ENCODE results near the gene TSPEAR.

The TSPEAR gene

DNA sequence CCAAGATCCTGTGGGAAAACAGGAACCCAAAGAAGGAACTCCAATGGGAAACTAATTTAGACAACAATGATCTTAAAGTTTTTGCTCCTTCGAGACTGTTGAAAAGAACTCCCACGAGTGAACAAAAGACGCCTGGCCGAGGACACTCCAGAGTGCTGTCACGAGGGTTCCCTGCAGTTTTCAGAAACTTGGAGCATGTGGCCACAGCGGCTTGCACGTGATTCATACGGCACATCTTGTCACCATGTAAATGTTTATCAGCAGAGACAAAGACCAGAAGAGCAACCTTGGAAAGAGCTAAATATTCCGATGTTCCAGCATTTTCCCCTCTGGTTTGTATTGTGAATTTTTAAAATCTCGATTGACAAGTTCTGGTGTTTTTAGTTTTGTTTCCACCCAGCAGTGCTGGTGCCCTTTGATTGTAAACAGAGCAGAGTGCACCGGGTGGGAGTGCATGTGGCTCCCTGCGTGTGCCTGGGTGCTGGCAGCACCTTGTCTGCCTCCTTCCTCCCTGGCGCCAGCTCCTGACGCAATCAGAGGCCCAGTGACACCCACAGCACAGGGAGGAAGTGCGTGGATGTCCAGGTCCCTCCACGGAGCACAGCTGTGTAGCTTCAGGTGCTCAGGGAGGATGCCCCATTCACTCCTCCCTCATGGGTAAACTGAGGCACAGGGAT lies 233.1 kb downstream of the TSPEAR start:
- no peak for DNase-seq

DNA sequence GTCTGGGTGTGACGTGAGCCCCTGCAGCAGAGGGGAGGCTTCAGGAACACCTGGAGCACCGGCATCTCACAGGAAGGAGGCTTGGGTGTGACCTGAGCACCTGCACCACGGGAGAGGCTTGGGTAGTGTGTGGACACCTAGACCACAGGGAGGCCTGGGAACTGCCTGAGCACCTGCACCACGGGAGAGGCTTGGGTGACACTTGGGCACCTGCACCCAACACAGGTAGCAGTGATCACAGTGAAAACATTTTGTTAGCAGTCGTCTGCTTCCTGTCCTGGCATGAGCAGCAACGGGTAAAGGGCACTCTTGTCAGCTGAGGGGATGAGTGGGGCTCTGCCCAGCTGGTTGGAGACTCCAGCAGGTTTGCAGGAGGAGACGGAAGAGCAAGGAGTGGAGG lies 233.7 kb downstream of the TSPEAR start:
- no peak for DNase-seq

DNA sequence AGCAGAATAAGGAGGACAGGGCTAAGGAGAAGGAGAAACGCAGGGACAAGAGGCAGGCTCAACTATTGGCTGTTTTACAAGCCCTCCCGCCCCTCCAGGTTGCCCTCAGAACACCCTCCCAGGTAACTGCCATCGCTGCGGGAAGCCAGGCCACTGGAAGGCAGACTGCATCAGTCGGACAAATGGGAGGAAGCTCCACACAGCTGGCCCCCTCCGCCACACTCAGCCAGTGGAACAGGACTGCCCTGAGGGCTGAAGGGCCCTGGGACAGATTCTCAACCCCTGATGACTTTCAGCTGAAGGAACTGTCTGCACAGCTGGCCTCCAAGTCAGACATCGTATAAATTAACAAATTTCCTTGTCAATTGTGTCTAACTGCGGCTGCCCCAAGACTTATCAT lies 234.2 kb downstream of the TSPEAR start:
- no peak for DNase-seq

DNA sequence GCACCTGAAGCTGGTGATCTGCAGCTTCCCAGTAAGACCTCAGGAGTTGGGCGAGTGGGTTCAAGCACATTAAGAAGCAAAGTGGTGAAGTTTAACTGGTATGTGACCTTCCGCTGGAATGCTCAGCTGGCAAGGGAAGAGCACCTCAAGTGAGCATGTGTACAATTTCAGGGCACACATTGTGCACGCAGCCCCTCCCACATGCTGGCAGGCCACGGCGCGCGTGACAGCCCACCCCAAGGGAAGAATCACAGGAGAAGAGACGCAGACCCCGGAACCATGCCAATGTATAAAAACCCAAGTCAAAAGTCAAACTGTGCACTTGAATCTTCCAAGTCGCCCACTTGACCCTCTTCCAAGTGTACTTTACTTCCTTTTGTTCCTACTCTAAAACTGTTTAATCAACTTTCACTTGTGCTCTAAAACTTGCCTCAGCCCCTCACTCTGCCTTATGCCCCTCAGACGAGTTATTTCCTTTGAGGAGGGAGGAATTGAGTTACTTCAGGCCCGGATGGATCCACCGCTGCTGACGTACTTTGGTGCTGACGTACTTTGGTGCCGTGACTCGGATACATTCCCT lies 236.0 kb downstream of the TSPEAR start:
- DNase-seq = no peak

DNA sequence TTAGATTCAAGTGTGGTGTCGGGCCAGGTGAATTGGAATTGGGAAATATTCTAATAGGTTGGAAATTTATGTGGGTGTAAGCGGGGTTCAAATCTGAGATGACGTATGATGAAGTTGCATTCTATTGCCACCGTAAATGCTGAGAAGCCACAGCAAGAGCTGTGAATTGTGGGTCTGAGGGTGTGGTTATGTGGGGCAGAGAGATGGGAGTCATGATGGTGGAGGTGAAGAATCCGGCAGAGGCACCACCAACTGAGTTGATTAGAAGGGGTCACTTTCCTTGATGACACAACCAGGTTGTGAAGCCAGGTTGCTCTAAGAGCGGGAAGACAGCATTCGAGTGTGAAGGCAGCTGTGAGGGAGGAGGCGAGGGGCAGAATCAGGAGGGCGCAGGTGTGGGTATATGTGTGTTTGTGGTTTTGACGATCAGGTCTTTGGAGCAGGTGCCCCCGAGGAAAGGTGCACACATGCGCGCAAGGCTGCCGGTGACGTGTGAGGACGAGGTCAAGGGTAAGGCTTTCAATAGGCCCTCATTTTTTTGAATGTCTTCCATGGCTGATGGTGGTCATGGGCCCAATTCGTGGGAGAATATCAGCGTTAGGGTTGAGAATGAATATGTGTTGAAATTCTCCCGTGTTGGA lies 237.3 kb downstream of the TSPEAR start:
- DNase-seq = no peak

DNA sequence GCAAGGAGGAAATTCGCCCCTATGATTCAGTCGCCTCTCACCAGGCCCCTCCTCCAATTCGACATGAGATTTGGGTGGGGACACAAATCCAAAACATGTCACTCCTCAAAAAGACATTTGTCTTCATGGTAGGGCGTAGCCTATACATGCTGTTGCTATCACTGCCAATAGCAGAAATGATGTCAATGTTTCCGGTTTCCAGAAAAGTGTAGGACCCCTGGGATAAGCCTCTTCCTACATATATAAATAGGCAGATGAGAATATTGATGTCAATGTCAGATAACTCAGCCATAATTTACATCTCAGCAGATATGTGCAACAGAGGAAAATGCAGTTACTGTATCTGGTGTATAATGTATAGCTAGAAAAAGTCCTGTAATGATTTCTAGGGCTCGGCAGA lies 239.4 kb downstream of the TSPEAR start:
- no peak for DNase-seq

DNA sequence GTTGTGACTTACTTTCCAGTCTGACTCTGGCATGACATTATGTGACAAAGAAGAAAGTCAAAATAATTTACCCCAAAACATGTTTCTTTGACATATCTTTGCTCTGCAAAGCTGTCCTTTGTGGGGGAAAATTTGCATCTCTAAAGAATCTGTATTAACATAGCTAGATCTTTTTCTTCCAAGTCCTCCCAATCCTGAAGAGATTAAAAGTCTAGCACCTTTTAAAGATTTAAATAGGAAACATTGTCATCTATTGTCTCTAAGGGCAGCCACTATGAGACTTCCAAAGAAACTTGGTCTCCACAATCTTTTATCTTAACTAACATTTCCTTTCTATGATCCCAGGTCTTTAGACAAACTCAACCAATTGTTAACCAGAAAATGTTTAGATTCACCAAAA lies 240.0 kb downstream of the TSPEAR start:
- DNase-seq = no peak

DNA sequence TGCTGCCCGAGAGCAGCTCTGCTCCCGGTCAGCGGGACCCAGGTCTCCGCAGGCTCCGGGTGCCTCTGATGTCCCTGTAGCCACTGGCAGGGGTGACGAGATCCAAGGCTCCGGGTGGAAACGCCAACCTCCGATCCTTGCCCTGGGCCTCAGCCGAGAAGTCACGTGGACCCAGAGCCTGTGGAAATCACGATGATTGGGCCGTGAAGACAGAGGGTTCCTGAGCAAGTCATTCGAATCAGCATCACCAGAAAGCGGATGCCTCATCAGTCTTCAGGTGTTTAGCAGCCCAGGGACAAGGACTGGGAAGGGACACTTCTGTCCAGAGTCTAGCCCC lies 243.5 kb downstream of the TSPEAR start:
- DNase-seq = no peak

DNA sequence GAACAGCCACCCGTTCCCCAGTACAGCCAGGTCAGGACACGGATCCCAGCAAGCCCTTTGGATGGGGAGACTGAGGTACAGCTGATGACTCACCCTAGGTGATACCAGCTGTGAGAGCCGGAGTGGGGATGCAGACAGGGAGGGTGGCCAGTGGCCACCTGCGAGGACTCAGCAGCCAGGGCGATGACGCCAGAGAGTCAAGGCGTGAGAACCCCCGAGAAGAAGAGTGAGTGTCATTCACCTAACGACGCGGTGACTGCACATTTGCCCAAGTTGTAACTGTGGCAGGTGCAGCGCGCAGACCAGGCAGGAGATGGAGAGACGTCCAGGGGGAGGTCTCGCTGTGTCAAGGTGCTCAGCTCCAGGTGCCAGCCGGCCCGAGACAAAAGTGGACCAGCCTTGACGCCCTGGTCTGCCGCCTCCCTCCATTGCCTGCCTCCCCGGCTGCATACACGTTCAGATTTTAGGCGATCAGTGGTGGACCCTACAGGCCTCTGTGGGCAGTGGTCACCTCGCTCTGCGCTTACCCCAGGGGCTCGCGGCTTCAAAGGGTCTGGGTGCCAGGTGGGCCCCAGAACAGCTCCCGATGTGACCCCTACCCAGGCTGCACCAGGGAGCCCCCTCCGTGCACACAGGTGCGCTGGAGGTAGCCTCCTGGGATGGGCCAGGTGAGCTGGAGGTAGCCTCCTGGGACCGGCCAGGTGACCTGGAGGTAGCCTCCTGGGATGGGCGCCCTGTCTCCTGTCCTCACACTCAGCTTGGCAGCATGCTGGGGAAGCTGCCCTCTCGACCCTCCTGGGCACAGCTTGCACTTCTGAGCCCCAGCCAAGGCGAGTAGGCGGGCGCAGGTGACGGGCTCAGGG lies 244.1 kb downstream of the TSPEAR start:
- DNase-seq = no peak

DNA sequence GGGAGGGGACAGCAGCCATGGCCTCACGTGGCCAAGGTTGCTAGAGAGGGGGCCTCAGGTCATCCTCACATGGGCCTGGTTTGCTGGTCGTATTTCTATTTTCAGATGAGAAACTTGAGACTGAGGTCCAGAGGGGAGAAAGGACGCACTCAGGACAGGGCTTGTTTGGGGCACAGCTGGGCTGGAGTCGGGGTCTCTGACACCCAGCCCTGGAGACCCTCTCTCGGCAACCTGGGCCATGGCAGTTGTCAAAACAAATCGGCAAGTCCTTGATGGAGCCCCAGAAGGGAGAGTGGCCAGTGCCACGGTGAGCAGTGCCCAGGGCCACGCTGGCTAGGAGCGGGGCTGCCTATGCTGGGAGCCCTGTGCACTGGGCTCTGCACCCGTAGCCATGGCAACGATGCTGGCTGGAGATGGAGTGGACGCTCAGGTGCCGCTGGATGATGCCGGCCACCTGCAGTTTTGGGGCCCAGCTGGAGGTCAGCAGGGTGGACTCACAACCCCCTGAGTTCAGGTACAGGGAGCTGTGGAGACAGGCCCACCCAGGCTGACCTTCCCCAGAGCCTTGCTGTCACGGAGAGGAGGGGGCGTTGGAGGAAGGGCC lies 244.9 kb downstream of the TSPEAR start:
- DNase-seq = no peak

DNA sequence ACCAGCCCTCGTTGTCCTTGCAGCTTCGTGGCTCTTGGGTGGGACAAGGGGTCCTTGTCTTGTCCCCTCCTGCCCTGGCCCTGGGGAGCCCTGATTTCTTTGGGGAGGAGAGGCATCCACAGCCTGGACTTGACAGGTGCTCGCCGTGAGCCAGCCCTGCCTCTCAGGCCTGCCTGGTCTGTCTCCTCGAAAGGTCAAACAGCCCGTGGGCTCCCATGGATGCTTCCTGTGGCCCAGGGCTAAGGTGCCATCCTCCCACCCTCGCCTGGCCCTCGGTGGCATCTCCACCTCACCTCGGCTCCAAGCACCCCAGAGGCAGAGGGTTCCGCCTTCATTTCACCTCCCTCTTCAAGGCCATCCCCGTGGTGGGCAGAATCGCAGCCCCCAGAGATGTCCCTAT lies 247.0 kb downstream of the TSPEAR start:
- no peak for DNase-seq

DNA sequence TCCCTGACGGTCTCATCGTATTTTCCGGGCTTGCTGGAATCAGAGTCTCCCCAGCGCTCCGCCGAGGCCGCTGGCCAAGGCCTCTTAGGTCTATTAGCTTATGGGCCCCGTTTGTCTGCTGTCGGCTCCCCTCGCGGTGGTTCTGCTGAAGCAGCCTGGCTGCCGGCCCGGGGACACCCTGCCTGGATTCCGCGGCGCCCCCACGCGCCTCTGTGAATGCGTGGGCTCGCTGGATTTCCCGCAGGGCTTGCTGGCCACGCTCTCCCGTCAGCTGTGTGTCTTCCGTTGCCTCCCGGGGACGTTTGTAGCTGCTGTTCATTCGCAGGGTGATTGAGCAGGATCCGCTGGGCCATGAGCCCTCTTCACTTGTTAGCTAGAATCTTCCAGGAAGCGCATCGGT lies 247.6 kb downstream of the TSPEAR start:
- no peak for DNase-seq

DNA sequence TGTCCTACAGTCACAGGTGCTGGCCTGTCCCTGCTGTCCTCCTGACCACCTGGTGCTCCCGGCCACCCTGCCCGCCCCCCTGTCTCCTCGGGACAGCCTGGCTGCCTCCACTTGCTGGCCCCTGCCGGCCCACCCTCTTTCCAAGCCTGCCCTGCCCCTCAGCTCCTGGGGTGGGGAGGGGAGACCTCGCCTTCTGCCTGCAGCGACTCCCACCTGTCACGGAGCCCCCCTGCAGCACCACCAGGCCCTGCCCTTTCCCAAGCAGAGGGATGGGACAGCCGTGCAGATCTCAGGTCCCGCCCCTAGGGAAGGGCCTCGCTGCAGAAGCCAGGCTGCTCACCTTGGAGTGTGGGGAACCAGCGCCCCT lies 248.6 kb downstream of the TSPEAR start:
- DNase-seq = no peak

DNA sequence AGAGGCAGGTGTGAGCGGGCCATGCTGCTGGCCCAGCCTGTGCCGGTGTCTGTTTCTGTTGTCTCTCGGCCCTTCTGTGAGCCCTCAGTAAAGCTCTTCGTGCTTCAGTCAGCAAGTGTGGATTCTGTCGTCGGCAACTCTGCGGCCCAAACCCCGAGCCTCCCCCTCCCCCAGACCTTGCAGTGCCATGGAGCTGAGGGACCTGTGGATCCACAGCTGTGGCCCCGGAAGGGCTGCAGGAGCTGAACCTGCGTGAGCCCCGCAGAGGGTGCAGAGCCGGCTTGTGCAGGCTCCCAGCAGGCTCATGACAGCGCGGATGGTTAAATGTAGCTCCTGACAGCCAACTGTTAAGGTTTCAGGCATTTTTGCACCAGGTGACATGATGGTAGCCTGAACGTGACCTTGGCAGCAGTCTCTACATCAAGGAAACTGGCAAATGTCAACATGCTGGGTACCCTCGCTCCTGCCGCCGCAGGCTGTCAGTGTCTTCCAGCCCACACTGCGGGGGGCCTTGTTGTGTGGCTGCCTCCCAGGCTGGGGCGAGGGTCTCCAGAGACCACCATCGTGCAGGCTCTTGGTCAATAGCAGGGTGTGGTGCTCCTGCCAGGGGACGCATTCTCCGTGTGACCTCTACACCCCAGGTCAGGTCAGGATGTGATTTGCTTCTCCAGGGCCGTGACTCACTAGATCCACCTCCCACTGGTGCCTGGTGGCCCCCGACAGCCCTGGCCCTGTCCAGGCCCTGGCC lies 249.1 kb downstream of the TSPEAR start:
- no peak for DNase-seq

DNA sequence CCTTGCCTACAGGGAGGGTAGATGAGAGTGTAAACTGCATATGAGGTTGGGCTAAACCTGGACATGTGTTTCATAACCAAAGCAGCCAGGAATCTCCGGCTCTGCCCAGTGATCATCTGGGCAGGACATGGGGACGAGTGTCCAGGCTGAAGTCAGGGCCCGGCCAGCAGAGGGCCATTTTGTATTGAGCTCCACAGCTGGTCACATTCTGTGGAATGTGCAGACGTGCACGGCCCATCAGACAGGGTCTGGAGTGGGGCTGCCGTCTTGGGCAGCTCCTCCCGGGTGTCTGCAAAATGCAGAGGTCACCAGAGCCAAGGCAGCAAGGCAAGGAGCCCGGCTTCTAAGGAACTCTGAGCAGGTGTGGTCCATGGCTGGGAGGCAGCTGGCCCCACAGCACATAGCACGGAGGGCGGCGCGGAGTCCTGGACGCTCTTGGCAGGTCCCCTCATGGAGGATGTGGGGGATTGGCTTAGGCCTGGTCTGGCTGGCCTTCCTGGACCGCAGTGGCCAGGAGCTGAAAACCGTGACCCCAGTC lies 249.8 kb downstream of the TSPEAR start:
- no peak for DNase-seq

DNA sequence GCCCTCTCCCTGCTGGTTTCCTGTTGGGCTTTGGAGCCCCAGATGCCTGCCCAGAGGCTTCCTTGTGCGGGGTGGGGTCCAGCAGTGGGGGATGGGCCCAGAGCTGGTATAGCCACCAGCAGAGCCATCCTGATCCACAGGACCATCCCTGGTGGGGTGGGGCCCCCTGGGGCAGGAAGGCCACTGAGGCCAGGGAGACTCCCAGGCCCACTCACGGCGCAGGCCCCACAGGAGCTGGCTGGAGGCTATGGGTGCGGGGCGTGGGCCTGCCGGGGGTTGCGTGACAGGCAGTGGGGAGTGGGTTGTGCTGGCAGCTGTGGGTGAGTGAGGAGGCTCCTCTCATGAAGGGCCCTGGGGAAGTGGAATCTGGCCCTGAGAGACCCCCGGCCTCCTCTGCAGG lies 250.4 kb downstream of the TSPEAR start:
- no peak for DNase-seq

DNA sequence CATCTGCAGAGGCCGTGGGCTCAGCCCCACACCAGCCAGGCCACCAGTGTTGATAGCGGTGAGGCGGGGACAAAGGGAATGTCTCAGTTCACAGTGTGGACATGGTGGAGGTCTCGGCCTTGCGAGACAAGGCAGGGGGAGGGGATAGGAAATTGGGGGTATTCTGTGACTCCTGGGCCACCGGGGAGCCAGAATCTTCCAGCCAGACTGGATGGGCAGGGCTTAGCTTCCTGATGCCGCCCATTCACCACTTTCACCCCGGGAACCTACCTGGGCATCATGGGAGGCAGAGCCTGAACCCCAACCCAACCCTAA lies 251.0 kb downstream of the TSPEAR start:
- DNase-seq = no peak

DNA sequence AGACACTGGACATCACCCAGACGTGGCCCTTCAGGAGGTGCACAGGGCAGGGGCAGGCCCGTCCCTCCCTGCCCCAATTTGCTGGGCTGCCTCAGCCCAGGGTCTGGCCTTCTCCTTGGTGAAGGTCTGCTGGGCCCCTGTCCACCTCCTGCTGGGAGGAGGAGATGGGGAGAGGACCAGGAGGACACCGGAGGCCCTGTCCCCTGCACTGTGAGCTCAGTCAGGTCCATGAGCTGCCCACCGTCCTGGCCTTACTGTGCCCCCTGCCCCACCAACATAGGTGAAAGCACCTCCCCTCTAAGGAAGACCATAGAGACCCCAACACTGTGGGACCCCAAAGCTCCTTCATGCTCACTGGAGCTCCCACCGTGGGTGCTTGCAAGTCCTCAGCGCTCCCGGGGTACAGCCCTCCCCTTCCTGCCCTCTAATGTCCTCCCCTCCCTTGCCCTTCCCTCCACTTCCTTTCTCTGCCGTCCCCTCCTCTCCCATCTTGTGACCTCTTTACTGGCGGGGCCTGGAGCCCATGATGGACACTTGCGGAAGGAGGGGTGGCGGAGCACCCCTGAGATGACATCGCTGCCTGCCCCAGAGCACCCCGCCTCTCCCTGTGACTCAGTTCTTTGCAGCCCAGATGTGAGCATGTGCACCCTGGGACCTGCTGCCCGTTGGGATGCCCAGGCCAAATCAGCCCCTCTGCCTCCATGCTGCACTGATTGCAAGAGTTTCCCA lies 251.5 kb downstream of the TSPEAR start:
- DNase-seq = no peak

DNA sequence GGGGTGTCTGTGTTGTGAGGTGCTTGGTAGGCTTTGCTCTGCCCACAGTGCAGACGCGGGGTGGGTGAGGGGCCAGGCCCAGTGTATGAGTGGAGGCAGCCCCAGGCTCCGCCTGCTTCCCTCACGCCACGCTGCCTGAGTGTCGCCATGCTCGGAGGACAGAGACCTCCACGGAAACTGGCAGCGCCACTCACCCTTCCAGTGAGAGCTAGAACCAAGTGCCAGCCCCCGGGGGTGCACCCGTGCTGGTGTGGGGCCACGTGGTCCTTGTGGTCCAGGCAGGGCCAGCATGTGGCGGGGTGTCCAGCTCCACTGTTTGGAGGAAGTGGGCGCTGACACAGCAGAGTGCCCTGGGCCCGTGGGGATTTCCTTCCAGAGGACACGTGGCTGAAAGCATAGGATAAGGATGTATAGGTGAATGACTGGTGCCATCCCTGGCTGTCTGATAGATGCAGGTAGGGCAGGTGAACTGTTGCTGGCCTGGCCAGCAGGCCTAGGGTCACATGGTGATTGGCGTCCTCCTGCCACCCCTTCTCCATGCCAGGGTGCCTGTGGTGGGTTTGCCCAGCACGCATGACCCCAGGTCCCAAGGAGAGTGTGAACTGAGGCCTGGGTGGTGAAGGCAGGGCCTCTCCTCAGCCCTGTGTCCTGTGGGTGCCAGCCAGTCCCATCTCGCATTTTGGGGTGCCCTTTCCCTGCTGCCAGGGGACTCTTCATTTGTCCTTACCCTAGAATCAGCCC lies 252.2 kb downstream of the TSPEAR start:
- DNase-seq = no peak

DNA sequence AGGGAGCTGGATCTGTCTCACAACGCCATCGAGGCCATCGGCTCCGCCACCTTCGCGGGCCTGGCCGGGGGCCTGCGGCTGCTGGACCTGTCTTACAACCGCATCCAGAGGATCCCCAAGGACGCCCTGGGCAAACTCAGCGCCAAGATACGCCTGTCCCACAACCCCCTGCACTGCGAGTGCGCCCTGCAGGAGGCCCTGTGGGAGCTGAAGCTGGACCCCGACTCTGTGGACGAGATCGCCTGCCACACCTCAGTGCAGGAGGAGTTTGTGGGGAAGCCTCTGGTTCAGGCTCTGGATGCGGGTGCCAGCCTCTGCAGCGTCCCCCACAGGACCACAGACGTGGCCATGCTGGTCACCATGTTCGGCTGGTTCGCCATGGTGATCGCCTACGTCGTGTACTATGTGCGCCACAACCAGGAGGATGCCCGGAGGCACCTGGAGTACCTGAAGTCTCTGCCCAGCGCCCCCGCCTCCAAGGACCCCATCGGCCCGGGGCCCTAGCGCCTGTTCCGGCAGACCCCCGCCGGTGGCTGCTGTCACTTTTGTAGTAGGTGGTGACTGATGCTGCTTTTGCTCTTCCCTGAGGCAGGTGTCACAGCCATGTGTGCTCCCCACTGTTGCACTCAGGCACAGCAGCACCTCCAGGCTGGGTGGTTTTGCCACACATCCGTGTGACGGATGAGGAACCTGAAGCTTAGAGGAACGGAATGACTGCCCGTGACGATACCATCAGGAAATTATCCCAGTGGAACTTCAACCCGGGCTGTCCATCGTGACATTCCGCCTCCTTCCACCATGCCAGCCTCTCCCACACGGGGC lies 254.2 kb downstream of the TSPEAR start:
- DNase-seq = no peak
